Medulla oblongata (tissue), 1 donor: ENCODE measurements around the gene SIK3.

Source experiments
- DNase-seq: peaks from one replicate; pipeline ENCODE4 v3.0.0-alpha.2; 2015; ENCODE audit errors: extremely low spot score

Gene SIK3

GRCh38 chr11:117110294-117110950 lies 12.2 kb upstream of the SIK3 start:
- DNase-seq, result no peak

GRCh38 chr11:117107701-117108590 lies 9.7 kb upstream of the SIK3 start:
- no peak for DNase-seq

- DNase-seq, result no peak
Observed at GRCh38 chr11:117100556-117100955, 2.3 kb upstream of the SIK3 start.

- no peak for DNase-seq
Observed at GRCh38 chr11:117099696-117100095, 1.5 kb upstream of the SIK3 start.

- DNase-seq, result peak; percentile 63
Observed at GRCh38 chr11:117097389-117098268, 599 bp downstream of the SIK3 start.

GRCh38 chr11:117097014-117097388 lies 1.2 kb downstream of the SIK3 start:
- DNase-seq, result peak; percentile 60

- peak; percentile 92 for DNase-seq
Observed at GRCh38 chr11:117096201-117096991, 1.8 kb downstream of the SIK3 start.

GRCh38 chr11:117095284-117096161 lies 2.7 kb downstream of the SIK3 start:
- DNase-seq, result peak; percentile 53

GRCh38 chr11:117094776-117095175 lies 3.5 kb downstream of the SIK3 start:
- peak; percentile 68 for DNase-seq

GRCh38 chr11:117092951-117093590 lies 5.2 kb downstream of the SIK3 start:
- peak; percentile 25 for DNase-seq

- DNase-seq, result peak; percentile 2
Observed at GRCh38 chr11:117091753-117092477, 6.3 kb downstream of the SIK3 start.

GRCh38 chr11:117090111-117090706 lies 8.0 kb downstream of the SIK3 start:
- DNase-seq, result no peak

GRCh38 chr11:117089685-117090084 lies 8.5 kb downstream of the SIK3 start:
- DNase-seq, result no peak

GRCh38 chr11:117087446-117087845 lies 10.8 kb downstream of the SIK3 start:
- DNase-seq, result no peak

GRCh38 chr11:117084992-117085391 lies 13.2 kb downstream of the SIK3 start:
- no peak for DNase-seq

- peak; percentile 76 for DNase-seq
Observed at GRCh38 chr11:117083011-117083935, 15.0 kb downstream of the SIK3 start.

GRCh38 chr11:117081908-117082307 lies 16.3 kb downstream of the SIK3 start:
- DNase-seq, result no peak

GRCh38 chr11:117080370-117080769 lies 17.9 kb downstream of the SIK3 start:
- no peak for DNase-seq
